ENCODE data around the gene MRPL54.

Gene MRPL54

DNA sequence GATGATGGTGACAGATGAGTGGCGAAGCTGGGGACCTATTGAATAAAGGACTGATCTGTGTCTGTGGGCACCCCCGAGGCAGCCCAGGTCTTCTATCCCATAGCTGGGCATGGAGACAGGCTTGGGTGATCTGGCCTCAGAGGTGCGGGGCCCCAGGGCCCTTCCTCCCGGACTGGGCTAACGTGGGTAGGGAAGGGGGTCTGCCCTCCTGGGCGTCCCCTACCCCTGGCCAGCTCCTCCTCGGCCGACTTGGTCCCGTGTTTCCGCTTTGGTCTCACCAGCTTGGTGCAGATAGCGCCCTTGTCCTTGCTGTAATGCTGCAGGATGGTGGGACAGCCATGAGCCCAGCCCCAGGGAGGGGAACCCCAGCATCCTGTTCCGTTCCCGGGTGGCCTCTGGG lies 20.4 kb downstream of the MRPL54 start:
- DNase-seq (ENCODE audit: insufficient read length, low spot score), result no peak
- FAIRE-seq, result no peak

- DNase-seq (ENCODE audit: insufficient read length, low spot score) (no peak), FAIRE-seq (no peak)
Observed at GRCh38 chr19:3783660-3784584, 21.4 kb downstream of the MRPL54 start.

DNA sequence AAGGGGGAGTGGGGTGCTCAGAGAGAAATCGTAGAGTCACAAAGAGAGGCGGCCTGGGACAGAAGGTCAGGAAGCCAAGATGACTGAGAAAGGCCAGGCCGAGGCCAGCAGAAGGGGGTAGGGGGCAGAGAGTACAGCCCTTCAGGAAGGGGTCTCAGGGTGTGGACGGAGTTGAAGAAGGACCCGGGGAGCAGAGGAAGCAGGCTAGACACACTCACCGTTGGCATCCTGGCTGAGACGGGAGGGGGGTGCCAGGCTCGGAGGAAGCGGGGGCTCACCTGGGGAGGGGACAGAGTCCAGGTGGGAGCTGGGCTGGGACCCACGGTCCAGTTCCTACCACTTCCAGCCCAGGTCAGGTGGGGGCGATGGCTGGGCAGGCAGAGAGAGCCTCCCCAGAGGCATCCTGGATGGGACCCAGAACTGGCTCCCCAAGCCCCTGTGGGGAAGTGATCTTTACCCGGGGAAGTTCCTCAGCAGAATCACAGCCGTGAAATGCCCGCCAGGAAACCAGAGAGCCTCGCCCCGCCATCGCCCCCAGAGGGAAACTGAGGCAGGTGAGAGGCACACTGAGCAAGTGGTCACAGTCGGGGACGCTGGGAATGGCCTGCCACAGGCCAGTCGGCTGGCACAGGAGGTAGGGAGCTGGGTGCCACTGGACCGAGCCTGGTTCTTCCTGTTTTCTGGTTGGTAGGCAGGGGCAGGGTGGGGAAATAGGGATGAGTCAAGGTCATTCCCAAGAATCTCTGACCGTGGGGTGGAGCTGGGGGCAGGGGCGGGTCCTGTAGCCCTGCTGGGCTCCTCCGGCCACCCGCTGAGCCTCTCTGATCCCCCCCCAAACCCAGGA lies 22.3 kb downstream of the MRPL54 start:
- FAIRE-seq, result no peak
- DNase-seq (ENCODE audit: insufficient read length, low spot score), result no peak

- FAIRE-seq (no peak), DNase-seq (ENCODE audit: insufficient read length, low spot score) (no peak)
Observed at GRCh38 chr19:3785451-3785937, 23.0 kb downstream of the MRPL54 start.

DNA sequence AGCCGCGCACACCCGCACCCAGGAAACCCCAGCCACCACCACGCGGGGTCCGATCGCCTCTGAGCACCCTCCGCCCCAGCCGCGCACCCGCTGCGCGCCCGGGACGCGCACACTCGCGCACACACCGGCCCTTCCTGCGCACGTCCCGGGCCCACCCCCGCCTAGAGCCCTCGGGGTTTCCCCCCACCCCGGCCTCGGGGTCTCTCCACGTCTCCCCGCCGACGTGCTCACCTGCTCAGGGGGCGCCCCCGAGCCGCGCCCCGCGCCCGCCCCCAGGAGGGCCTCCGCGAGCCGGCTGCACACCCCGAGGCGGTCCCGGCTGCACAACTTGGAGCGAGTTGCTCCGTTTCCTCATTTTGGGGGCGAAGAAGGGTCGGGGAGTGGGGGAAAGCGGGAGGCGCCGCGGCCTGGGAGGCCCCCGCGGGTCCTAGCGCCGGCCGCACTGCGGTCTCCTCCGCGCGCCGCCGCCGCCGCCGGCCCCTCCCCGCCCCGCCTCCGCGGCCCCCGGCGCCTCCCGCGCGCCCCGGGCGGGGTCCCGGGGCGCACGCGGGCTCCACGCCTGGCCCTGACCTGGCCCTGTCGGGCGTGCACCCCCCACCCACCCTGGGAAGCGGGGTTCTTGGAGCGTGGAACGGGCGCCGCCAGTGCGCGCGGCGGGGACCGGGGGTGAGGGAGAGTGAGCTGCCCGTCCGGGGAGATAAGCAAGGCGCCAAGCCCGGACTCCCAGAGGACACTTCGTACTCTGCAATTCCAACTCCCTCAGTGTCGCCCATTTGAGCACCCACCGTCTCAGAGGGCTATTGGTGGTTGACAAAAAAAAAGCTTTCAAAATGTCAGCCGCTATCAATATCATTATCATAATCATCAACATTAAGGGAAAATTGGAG lies 23.7 kb downstream of the MRPL54 start, which contains the start of gene MATK:
Gene MATK, minus strand, starts transcription at position 444 of the 887 bp plus-strand sequence. CDS start 1,246 bp downstream, outside the sequence.
- DNase-seq (ENCODE audit: insufficient read length, low spot score), result no peak
- FAIRE-seq, result no peak

- DNase-seq (ENCODE audit: insufficient read length, low spot score) (no peak), FAIRE-seq (no peak)
Observed at GRCh38 chr19:3788996-3789778, 26.7 kb downstream of the MRPL54 start.

GRCh38 chr19:3790209-3790734 lies 27.8 kb downstream of the MRPL54 start:
- no peak for DNase-seq (ENCODE audit: insufficient read length, low spot score)

DNA sequence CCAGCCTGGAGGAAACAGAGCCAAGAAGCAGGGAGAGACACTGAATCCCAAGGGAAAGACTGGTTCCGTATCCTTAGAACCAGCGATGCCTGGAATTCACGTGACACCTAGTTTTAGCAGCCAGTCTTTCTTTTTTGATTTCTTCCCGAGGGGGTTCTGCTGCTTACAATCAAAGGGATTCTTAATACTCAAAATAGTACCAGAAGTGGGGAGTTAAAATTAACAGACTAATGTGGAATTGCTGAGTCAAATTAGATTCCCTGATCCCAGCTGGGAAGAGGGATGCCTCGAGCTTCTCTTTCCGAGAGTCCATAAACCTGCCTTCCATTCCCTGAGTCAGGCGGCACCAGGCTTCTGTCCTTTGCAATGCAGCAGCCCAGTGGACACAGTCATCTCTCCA lies 28.5 kb downstream of the MRPL54 start:
- no peak for DNase-seq (ENCODE audit: insufficient read length, low spot score)
- FAIRE-seq, result no peak

More at GRCh38 chr19:3790209-3790734, 27.8 kb downstream of the MRPL54 start:
- FAIRE-seq, result no peak

- no peak for DNase-seq (ENCODE audit: insufficient read length, low spot score)
- no peak for FAIRE-seq
Observed at GRCh38 chr19:3792114-3792513, 29.6 kb downstream of the MRPL54 start.

DNA sequence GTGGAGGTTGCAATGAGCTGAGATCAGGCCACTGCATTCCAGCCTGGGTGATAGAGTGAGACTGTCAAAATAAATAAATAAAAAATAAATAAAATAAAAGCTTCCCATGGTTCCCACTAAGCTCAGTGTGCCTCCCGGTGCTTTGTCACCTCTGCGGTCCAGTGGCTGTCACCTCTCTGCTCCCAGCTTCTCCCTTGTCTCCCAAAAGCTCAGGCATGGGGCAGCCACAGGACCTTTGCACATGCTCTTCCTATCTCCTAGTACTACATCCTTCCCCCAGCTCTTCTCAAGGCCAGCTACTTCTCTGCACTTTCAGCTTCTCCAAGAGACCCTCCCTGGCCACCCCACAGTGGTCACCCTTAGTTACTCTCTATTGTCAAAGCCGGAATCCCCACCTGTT lies 31.3 kb downstream of the MRPL54 start:
- no peak for DNase-seq (ENCODE audit: insufficient read length, low spot score)
- FAIRE-seq, result no peak

GRCh38 chr19:3796358-3796757 lies 33.9 kb downstream of the MRPL54 start:
- FAIRE-seq, result no peak
- no peak for DNase-seq (ENCODE audit: insufficient read length, low spot score)

DNA sequence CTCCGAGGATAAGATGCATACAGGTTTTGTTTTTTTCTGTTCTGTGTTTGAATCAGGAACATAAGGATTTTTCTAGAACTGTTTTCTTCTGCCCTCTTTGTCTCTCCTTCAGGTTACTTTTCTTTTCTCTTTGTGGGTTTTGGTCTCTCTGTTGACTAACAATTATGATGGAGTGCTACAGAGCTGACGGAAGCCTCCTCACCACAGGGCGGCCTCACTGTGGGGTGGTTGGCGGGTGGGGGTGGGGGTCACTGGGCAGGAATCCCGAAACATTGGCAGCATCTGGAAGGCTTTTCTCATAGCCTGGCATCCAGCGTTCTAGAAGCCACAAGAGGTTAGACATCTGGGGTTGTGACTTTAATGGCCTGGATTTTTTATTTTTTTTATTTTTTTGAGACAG lies 35.7 kb downstream of the MRPL54 start:
- DNase-seq (ENCODE audit: insufficient read length, low spot score) (no peak), FAIRE-seq (no peak)

GRCh38 chr19:3800996-3801395 lies 38.5 kb downstream of the MRPL54 start:
- FAIRE-seq (no peak), DNase-seq (ENCODE audit: insufficient read length, low spot score) (no peak)

GRCh38 chr19:3801412-3802096 lies 39.1 kb downstream of the MRPL54 start:
- FAIRE-seq (no peak), DNase-seq (ENCODE audit: insufficient read length, low spot score) (no peak)

- no peak for DNase-seq (ENCODE audit: insufficient read length, low spot score)
- no peak for FAIRE-seq
Observed at GRCh38 chr19:3803114-3803888, 40.8 kb downstream of the MRPL54 start.

DNA sequence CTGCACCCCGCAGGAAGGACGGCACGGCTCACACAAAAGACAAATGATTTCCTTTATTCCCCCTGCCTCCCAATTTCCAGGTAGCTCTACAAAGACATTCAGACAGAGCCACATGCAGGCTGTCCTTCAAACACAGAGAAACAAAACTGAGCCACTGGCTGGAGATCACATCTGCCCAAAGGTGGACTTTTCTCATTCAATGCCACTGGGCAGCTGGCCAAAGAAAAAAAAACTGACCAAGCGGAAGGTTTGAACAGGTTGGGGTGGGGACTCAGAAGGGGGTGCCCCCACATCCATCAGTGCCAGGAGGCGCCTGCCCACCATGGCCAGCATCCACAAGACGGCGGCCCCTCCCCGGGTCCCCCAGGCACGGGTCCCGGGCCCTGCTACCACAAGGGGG lies 41.5 kb downstream of the MRPL54 start:
- DNase-seq (ENCODE audit: insufficient read length, low spot score), result no peak
- FAIRE-seq, result no peak

DNA sequence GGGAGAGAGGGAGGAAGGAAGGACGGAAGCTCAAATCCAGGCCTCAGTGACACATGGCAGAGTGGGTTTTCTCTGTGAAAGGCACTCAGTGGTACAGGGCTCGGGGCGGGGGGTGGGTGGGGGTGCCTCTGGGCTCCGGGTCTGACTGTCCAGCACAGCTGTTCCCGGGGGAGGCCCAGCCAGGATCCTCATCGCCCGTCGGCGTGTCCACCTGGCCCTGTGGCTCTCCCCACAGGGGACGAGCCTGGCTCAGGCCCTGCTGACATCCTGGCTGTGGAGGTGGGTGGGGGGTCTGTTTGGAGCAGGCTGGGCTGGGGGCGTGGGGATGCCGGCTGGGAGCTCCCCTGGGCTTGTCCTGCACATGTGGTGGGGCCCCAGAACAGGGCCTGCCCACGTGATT lies 41.9 kb downstream of the MRPL54 start:
- DNase-seq (ENCODE audit: insufficient read length, low spot score) (no peak), FAIRE-seq (no peak)

DNA sequence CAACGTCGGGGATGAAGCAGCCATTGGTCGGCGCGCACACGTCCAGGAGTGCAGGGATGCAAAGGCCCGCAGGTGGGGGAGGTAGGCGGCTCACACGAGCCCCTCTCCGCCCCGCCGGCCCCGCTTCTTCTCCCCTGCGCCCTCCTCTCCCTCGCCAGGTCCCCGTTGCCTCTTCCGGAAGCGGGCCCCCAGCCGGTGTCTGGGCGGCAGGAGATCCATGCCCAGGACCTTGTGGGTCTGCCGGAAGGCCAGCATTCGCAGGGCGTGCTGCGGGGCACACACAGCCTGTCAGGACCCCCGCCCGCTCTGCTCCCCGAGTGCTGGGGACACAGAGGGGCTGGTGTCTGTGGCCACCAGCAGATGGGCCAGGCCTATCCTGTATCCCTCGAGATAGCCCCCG lies 43.4 kb downstream of the MRPL54 start:
- no peak for FAIRE-seq
- DNase-seq (ENCODE audit: insufficient read length, low spot score), result no peak
